ENCODE results near the gene EFL1. TPM values are rescaled to one million over a fixed set of nuclear protein-coding genes. Genes with fewer than 3 reads are reported as not detected.
A peak's percentile ranks its signal among the peaks of the same experiment; 100 is the strongest.

The EFL1 gene
- total RNA-seq, 6 experiments from 2014 or later, result 4.6 to 12.9 (median 9.4) TPM

- Histone ChIP-seq H3K4me3 (no peak overlapping the region), H3K36me3 (no peaks in the 10 kb centered on the region), H3K27me3 (no peaks in the 10 kb centered on the region), H3K27ac (no peak overlapping the region), H3K4me1 (peaks cover 0 to 15% (median 6%) of the 10 kb centered on the region in 4 donors), H3K9me3 (no peaks in the 10 kb centered on the region)
- DNase-seq (no peak), ATAC-seq (peak in 2 of 4 donors; percentile 35 to 47)
- 59% methylated on average over 6 of the region's 6 CpGs for WGBS (ENCODE audit: insufficient coverage, low coverage, low lambda C conversion rate, missing lambda C conversion rate)
- intact Hi-C loops (cut with DNase I), result no loop called here
- TF ChIP-seq POLR2A (IDR thresholded peaks at IDR 0.05) (no peak), CTCF (IDR thresholded peaks at IDR 0.05) (no peak)
These were observed 75.7 kb downstream of the EFL1 start for GRCh38 chr15:82186719-82187406.

- no peak for ATAC-seq
- Histone ChIP-seq H3K4me3 (no peak overlapping the region), H3K27ac (no peak overlapping the region), H3K36me3 (no peaks in the 10 kb centered on the region), H3K4me1 (peaks cover 0 to 15% (median 6%) of the 10 kb centered on the region in 4 donors), H3K27me3 (no peaks in the 10 kb centered on the region), H3K9me3 (no peaks in the 10 kb centered on the region)
- TF ChIP-seq POLR2A (IDR thresholded peaks at IDR 0.05) (no peak), CTCF (IDR thresholded peaks at IDR 0.05) (no peak)
- intact Hi-C loops (cut with DNase I), result no loop called here
- WGBS (ENCODE audit: insufficient coverage, low coverage, low lambda C conversion rate, missing lambda C conversion rate), result 89% methylated on average over 2 of the region's 2 CpGs
- DNase-seq, result no peak
These were observed 76.4 kb downstream of the EFL1 start for GRCh38 chr15:82186161-82186560.

- H3K4me3 ChIP-seq, result no peak overlapping the region
These were observed 77.8 kb downstream of the EFL1 start for GRCh38 chr15:82184776-82185175.

GRCh38 chr15:82184355-82184754 is 78.2 kb downstream of the EFL1 start:
- Histone ChIP-seq H3K4me1 (peaks cover 0 to 15% (median 6%) of the 10 kb centered on the region in 4 donors), H3K27me3 (no peaks in the 10 kb centered on the region), H3K4me3 (no peak overlapping the region), H3K36me3 (no peaks in the 10 kb centered on the region), H3K9me3 (no peaks in the 10 kb centered on the region), H3K27ac (no peak overlapping the region)
- TF ChIP-seq CTCF (IDR thresholded peaks at IDR 0.05) (no peak), POLR2A (IDR thresholded peaks at IDR 0.05) (no peak)
- intact Hi-C loops (cut with DNase I), result no loop called here
- ATAC-seq (no peak), DNase-seq (no peak)
- 100% methylated on average over 1 of the region's 1 CpG for WGBS (ENCODE audit: insufficient coverage, low coverage, low lambda C conversion rate, missing lambda C conversion rate)

More at GRCh38 chr15:82184776-82185175, 77.8 kb downstream of the EFL1 start:
- Histone ChIP-seq H3K27me3 (no peaks in the 10 kb centered on the region), H3K36me3 (no peaks in the 10 kb centered on the region), H3K9me3 (no peaks in the 10 kb centered on the region), H3K4me1 (peaks cover 0 to 15% (median 6%) of the 10 kb centered on the region in 4 donors), H3K27ac (no peak overlapping the region)
- DNase-seq, result no peak
- TF ChIP-seq CTCF (IDR thresholded peaks at IDR 0.05), result no peak
- TF ChIP-seq POLR2A (IDR thresholded peaks at IDR 0.05), result no peak
- intact Hi-C loops (cut with DNase I), result no loop called here
- no peak for ATAC-seq

Measured in right lobe of liver (tissue), 6 donors.